Mononuclear cell (primary cell): ENCODE data around the gene NAP1L1. TPM values are rescaled to one million over a fixed set of nuclear protein-coding genes. Genes with fewer than 3 reads are reported as not detected.
"Not testable (repeated sequence)": the region's sequence is repeated elsewhere in the genome, so short reads cannot be mapped to it uniquely, and the experiment has no call there.

Source experiments
- H3K27me3 ChIP-seq: 2 replicates; pipeline ENCODE4 v1.6.0; 2011; ENCODE audit warnings: low read length, control low read depth; ENCODE audit not compliant: insufficient read depth
- H3K4me1 ChIP-seq: 2 replicates; pipeline ENCODE4 v1.5.1; 2011; ENCODE audit warnings: mild to moderate bottlenecking, low read length, control low read depth; ENCODE audit not compliant: insufficient read depth
- H3K4me3 ChIP-seq: 2 replicates; pipeline ENCODE4 v1.5.1; 2011; ENCODE audit warnings: mild to moderate bottlenecking, low read length, moderate library complexity
- H3K9me3 ChIP-seq: 2 replicates; pipeline ENCODE4 v1.5.1; 2011; ENCODE audit warnings: low read depth, mild to moderate bottlenecking, control low read depth, low read length
- total RNA-seq: library from RNA; depleted of rRNA; stranded (reverse); fragments of >200 nt; gene quantifications from one replicate; pipeline ENCODE4 v1.2.3, GENCODE V29; 2012

NAP1L1 gene
- total RNA-seq, 1 donor, result 401 TPM

GRCh38 chr12:76006028-76006925, 78.2 kb downstream of the NAP1L1 start:
- no peak overlapping the region for H3K4me3 ChIP-seq
- H3K9me3 ChIP-seq, result no peaks in the 10 kb centered on the region
- H3K4me1 ChIP-seq, result no peaks in the 10 kb centered on the region
- no peaks in the 10 kb centered on the region for H3K27me3 ChIP-seq

DNA sequence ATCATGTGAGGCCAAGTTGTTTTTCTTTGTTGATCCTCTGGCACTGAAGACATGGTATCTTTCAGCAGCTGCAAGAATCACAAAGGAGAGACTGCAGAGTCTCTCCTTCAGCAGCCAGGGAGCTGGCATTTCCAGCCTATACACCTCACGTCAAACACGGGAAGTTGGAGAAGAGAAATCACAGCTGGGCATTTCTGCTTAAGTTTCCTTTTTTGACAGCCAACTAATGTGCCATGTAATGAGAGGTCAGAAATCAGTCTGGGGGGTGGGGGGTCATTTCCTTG, 81.2 kb downstream of the NAP1L1 start:
- H3K4me1 ChIP-seq, result no peaks in the 10 kb centered on the region
- H3K9me3 ChIP-seq, result no peaks in the 10 kb centered on the region
- no peak overlapping the region for H3K4me3 ChIP-seq
- H3K27me3 ChIP-seq, result no peaks in the 10 kb centered on the region

GRCh38 chr12:76002598-76003354, 81.7 kb downstream of the NAP1L1 start:
- Histone ChIP-seq H3K9me3 (no peaks in the 10 kb centered on the region), H3K4me3 (no peak overlapping the region), H3K4me1 (no peaks in the 10 kb centered on the region), H3K27me3 (no peaks in the 10 kb centered on the region)

DNA sequence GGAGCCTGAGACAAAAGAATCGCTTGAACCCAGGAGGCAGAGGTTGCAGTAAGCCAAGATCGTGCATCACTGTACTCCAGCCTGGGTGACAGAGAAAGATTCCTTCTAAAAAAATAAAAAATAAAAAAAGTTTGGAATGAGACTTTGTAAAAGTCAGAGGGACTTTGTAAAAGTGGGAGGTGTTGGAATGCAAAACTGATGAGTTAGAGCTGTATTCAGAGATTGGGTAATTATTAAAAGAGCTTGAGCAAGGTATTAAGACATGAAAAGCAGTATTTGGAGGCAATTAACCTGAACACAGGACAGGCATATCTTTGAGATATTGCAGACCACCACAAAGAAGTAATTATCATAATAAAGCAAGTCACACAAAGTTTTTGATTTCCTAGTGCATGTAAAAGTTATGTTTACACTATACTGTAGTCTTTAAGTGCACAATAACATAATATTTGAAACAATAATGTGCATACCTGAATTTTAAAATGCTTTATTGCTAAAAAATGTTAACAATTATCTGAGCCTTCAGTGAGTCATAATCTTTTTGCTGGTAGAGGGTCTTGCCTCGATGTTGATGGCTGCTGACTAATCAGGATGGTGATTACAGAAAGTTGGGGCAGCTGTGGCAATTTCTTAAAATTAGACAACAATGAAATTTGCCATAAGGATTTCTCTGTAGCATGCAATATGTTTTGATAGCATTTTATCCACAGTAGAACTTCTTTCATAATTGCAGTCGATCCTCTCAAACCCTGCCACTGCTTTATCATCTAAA, 86.0 kb downstream of the NAP1L1 start:
- Histone ChIP-seq H3K9me3 (no peaks in the 10 kb centered on the region), H3K4me1 (no peaks in the 10 kb centered on the region), H3K27me3 (no peaks in the 10 kb centered on the region), H3K4me3 (no peak overlapping the region)

DNA sequence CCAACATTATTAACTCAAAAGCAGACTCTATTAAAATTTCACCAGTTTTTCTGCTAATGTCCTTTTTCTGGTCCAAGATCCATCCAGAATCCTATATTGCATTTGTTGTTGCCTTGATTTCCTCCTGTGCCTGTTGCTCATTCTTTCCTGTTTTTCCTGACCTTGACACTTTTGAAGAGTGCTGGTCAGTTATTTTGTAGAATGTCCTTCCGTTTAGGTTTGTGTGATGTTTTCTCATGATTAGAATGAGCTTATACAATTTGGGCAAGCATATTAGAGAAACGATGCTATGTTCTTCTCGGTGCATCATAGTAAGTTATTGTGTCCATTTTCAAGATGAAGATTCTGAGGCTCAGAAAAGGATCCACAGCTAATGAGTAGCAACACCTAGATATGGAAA, 86.8 kb downstream of the NAP1L1 start:
- no peaks in the 10 kb centered on the region for H3K9me3 ChIP-seq
- no peaks in the 10 kb centered on the region for H3K4me1 ChIP-seq
- no peak overlapping the region for H3K4me3 ChIP-seq
- no peaks in the 10 kb centered on the region for H3K27me3 ChIP-seq

GRCh38 chr12:75996861-75997447, 87.5 kb downstream of the NAP1L1 start:
- Histone ChIP-seq H3K27me3 (no peaks in the 10 kb centered on the region), H3K4me1 (no peaks in the 10 kb centered on the region), H3K9me3 (no peaks in the 10 kb centered on the region), H3K4me3 (no peak overlapping the region)

- Histone ChIP-seq H3K4me3 (no peak overlapping the region), H3K4me1 (no peaks in the 10 kb centered on the region), H3K9me3 (no peaks in the 10 kb centered on the region), H3K27me3 (no peaks in the 10 kb centered on the region)
Measured at GRCh38 chr12:75995691-75996090, 88.8 kb downstream of the NAP1L1 start.

DNA sequence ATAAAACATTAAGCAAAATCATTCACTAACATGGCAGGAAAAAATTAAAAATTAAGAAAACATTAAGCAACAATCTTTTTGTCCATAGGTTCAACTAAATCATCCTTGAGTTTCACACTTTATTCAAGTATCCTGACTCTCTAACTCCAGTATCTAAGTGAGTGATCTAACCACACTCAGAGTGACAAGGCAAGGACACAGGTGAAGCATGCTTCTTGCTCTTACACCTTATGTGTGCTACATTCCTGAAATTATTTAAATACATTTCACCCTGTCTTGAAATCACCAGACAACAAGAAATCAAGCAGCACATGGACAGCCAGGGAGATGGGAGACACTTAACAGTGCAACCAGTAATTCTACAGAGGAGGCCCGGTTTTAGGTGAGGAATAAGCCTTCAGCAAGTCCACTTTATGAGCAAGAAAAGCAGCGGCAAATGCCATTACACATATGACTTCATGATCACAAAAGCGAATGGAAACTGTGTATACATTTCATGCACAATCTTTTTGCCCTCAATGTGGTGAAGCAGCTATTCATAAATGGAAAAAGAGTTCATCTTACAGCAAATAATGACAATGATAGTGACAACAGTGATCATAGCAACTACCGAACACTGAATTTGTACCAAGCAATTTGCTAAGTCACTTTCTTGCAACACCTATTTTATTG, 90.3 kb downstream of the NAP1L1 start:
- H3K4me3 ChIP-seq, result no peak overlapping the region
- H3K4me1 ChIP-seq, result no peaks in the 10 kb centered on the region
- H3K27me3 ChIP-seq, result no peaks in the 10 kb centered on the region
- H3K9me3 ChIP-seq, result no peaks in the 10 kb centered on the region

DNA sequence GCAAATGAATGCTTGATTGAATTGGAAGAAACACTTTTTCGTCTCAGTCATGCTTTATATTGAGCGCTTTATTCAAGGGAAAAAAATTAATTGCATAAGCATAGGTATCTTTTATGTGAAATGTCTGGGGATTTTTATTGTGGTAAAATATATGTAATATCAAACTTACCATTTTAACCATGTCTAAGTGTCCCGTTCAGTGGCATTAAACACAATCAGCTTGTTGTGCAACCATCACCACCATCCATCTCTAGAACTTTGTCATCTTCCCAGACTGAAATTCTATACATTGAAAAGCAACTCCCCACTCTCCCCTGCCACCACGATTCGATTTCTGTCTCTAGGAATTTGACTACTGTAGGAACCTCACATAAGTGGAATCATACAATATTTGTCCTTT, 92.7 kb downstream of the NAP1L1 start:
- no peaks in the 10 kb centered on the region for H3K4me1 ChIP-seq
- H3K27me3 ChIP-seq, result no peaks in the 10 kb centered on the region
- H3K4me3 ChIP-seq, result no peak overlapping the region
- H3K9me3 ChIP-seq, result no peaks in the 10 kb centered on the region

GRCh38 chr12:75990189-75990912, 94.1 kb downstream of the NAP1L1 start:
- H3K4me1 ChIP-seq, result no peaks in the 10 kb centered on the region
- H3K27me3 ChIP-seq, result no peaks in the 10 kb centered on the region
- no peak overlapping the region for H3K4me3 ChIP-seq
- H3K9me3 ChIP-seq, result no peaks in the 10 kb centered on the region

DNA sequence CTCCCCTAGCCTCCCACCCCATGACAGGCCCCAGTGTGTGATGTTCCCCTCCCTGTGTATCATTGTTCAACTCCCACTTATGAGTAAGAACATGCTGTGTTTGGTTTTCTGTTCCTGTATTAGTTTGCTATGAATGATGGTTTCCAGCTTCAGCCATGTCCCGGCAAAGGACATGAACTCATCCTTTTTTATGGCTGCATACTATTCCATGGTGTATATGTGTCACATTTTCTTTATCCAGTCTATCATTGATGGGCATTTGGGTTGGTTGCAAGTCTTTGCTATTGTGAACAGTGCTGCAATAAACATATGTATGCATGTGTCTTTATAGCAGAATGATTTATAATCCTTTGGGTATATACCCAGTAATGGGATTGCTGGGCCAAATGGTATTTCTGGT, 96.8 kb downstream of the NAP1L1 start:
- not testable (repeated sequence) for H3K4me3 ChIP-seq, H3K9me3 ChIP-seq, H3K27me3 ChIP-seq, H3K4me1 ChIP-seq
